Spleen (tissue), 11 donors: ENCODE measurements around the gene SP100. TPM values are rescaled to one million over a fixed set of nuclear protein-coding genes. Genes with fewer than 3 reads are reported as not detected.

ENCODE experiments used
- DNase-seq: peaks from one replicate; pipeline ENCODE4 v3.0.0-alpha.2; 2020
- H3K27ac ChIP-seq, 8 donors: fragments of 200-600 bp; sonication (generic) in 7 of 8; 1 replicate in 4 of 8; 2 replicates in 4 of 8; pipeline versions ENCODE4 v1.5.0 to v1.8.0; 2016 to 2021; ENCODE audit warnings: inconsistent platforms in 4 of 8, mild to moderate bottlenecking in 4 of 8, moderate library complexity in 1 of 8
- H3K27me3 ChIP-seq, 7 donors: fragments of 200-600 bp; sonication (generic) in 6 of 7; replicated peaks in 1 of 7; 1 replicate in 4 of 7; 2 replicates in 3 of 7; pipeline versions ENCODE4 v1.5.0 to v1.8.0; 2016 to 2021; ENCODE audit warnings: inconsistent platforms in 3 of 7, mild to moderate bottlenecking in 1 of 7
- H3K36me3 ChIP-seq, 6 donors: fragments of 200-600 bp; sonication (generic) in 5 of 6; 1 replicate in 4 of 6; 2 replicates in 2 of 6; pipeline versions ENCODE4 v1.5.0 to v1.8.0; 2016 to 2021; ENCODE audit warnings: inconsistent platforms in 2 of 6
- H3K4me1 ChIP-seq, 6 donors: fragments of 200-600 bp; sonication (generic) in 5 of 6; 1 replicate in 3 of 6; 2 replicates in 3 of 6; pipeline versions ENCODE4 v1.5.0 to v1.8.0; 2016 to 2021; ENCODE audit warnings: inconsistent platforms in 3 of 6
- H3K4me3 ChIP-seq, 8 donors: fragments of 200-600 bp; sonication (generic) in 7 of 8; 1 replicate in 4 of 8; 2 replicates in 4 of 8; pipeline versions ENCODE4 v1.5.0 to v1.8.0; 2016 to 2021; ENCODE audit warnings: inconsistent platforms in 4 of 8, mild to moderate bottlenecking in 4 of 8, moderate library complexity in 2 of 8
- H3K9me3 ChIP-seq, 8 donors: fragments of 200-600 bp; sonication (generic) in 7 of 8; 1 replicate in 4 of 8; 2 replicates in 4 of 8; pipeline versions ENCODE4 v1.5.0 to v1.8.0; 2016 to 2021; ENCODE audit warnings: inconsistent platforms in 4 of 8
- CTCF ChIP-seq, 11 experiments: fragments of 200-600 bp in 7 of 11; fragments of 450-650 bp in 4 of 11; sonication (generic) in 4 of 11; IDR thresholded peaks in 8 of 11; conservative IDR thresholded peaks in 3 of 11; 1 replicate in 7 of 11; 2 replicates in 4 of 11; pipeline versions ENCODE4 v1.4.0 to v1.8.0; 2016 to 2021; ENCODE audit warnings: antibody characterized with exemption in 11 of 11, inconsistent platforms in 4 of 11, mild to moderate bottlenecking in 1 of 11
- POLR2A ChIP-seq, 3 donors: fragments of 450-650 bp; IDR thresholded peaks; one replicate each; pipeline ENCODE4 v1.5.1; 2017; ENCODE audit warnings: antibody characterized with exemption in 3 of 3, mild to moderate bottlenecking in 1 of 3
- POLR2AphosphoS5 ChIP-seq, 3 donors: sonication (generic); formaldehyde crosslinking; IDR thresholded peaks; one replicate each; pipeline ENCODE4 v1.5.1; 2017; ENCODE audit warnings: antibody characterized with exemption in 3 of 3
- WGBS, 5 donors: extraction: QIAGEN DNeasy Blood & Tissue Kit in 3 of 5; methylation state at CpG; one replicate each; pipeline versions ENCODE4 v1.1.5 to v1.1.7; 2013 to 2018; 5-methylcytosine and 5-hydroxymethylcytosine counted together
- intact Hi-C: fragments of 100-400 bp; cut with DNase I; formaldehyde crosslinking; loops from one replicate; pipeline ENCODE4 v1.15.0; 2023; ENCODE audit warnings: low total_unique reads
- polyA plus RNA-seq, 3 donors: library from polyadenylated mRNA; stranded (reverse); fragments of 200-250 nt; gene quantifications; one replicate each; pipeline ENCODE4 v1.2.1, GENCODE V29; 2013
- total RNA-seq, 7 donors: library from RNA; depleted of rRNA in 3 of 7; stranded (reverse); fragments of >200 nt in 3 of 7; fragmentation: NEBNext Ultra II Directional in 4 of 7; extraction: Animal tissue kit (Norgen Biotek cat#: 25700) in 4 of 7; gene quantifications; one replicate each; pipeline versions ENCODE4 v1.1.0 to v1.2.1, GENCODE V29; 2016 to 2021
- donor health status: healthy with polysubstance abuse.
- donor health status: DM: no; HTN: no; CAD: no; lungs with moderate emphysema.
- donor health status: DM: no; HTN: no; CAD: no.
- donor health status: Bipolar disorder and iron deficiency.
- donor health status: healthy.
- donor health status: DM: no; HTN: no; CAD: no.
- donor health status: DM: yes; HTN: yes; CAD: no.

Gene SP100
- total and polyA plus RNA-seq, 10 donors: 97.5 to 327 (median 260) TPM

DNA sequence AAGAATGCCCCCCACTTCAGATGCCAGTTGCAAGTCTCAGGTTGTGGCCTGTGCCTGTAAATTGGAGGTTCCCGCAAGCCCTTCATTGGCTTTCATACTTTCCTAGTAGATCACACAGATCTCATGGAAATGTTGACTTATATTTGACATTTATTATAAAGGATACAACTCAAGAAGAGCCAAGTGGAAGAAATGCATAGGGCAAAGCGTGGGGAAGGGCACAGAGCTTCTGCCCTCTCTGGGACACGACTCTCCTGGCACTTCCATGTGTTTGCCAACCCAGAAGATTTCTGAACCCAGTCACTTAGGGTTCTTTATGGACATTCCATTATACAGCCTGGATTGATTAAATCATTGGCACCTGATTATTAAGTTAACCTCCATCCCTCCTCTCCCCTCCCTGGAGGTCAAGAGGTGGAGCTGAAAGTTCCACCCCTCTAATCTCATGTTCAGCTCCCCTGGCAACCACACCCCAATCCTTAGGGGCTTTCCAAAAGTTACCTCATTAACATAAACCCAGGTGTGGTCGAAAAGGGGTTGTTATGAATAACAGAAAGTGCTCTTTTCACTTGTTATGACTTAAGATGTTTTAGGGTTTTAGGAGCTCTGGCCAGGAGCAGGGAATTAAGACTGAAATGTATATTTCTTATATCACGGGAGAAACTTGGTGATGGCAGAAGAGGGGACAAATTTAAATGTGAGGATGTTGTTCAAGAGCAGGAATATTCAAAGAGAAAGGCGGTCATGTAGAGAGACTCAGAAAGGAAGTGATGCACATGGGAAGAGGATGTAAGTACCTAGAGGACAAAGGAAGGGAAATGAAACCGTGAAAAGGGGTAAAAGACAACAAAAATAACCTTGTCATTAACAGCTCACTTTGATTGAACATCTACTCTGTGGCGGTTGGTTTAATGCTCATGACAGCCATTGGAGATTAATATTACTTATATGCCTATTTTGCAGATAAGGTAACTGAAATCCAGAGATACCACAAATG, 31.8 kb downstream of the SP100 start:
- no peak for TF ChIP-seq CTCF (IDR thresholded peaks at IDR 0.05 in 8 of 11, conservative IDR thresholded peaks at IDR 0.05 in 3 of 11)
- TF ChIP-seq POLR2A (IDR thresholded peaks at IDR 0.05): no peak
- TF ChIP-seq POLR2AphosphoS5 (IDR thresholded peaks at IDR 0.05): peak in 1 of 3 donors; percentile 67
- H3K27me3 ChIP-seq: no peaks in the 10 kb centered on the region
- peaks cover 8 to 97% (median 68%) of the 10 kb centered on the region in 6 donors for H3K4me1 ChIP-seq
- 60 to 70% (median 61%) methylated on average over 8 of the region's 8 CpGs for WGBS, 5 donors
- peaks cover 0 to 2% (median 0%) of the 10 kb centered on the region in 8 donors for H3K9me3 ChIP-seq
- intact Hi-C loops: no loop called here
- no peak overlapping the region for H3K4me3 ChIP-seq
- H3K27ac ChIP-seq: peak overlapping the region; percentile 60 to 94 (median 80)
- DNase-seq: no peak
- peaks cover 0 to 100% (median 87%) of the 10 kb centered on the region in 6 donors for H3K36me3 ChIP-seq

GRCh38 chr2:230449901-230450467, 34.0 kb downstream of the SP100 start:
- peak overlapping the region in 6 of 8 donors; percentile 22 to 94 (median 84) for H3K27ac ChIP-seq
- intact Hi-C loops: no loop called here
- peak overlapping the region in 1 of 8 donors; percentile 15 for H3K4me3 ChIP-seq
- H3K9me3 ChIP-seq: peaks cover 0 to 12% (median 3%) of the 10 kb centered on the region in 8 donors
- peaks cover 0 to 100% (median 74%) of the 10 kb centered on the region in 6 donors for H3K36me3 ChIP-seq
- H3K27me3 ChIP-seq: no peaks in the 10 kb centered on the region
- H3K4me1 ChIP-seq: peaks cover 7 to 94% (median 59%) of the 10 kb centered on the region in 6 donors
- TF ChIP-seq POLR2A (IDR thresholded peaks at IDR 0.05): no peak
- no peak for TF ChIP-seq POLR2AphosphoS5 (IDR thresholded peaks at IDR 0.05)
- DNase-seq: no peak
- 77 to 87% (median 83%) methylated on average over 6 of the region's 6 CpGs for WGBS, 5 donors

GRCh38 chr2:230453006-230453405, 37.0 kb downstream of the SP100 start:
- Histone ChIP-seq H3K36me3 (peaks cover 0 to 100% (median 69%) of the 10 kb centered on the region in 6 donors), H3K27ac (peak overlapping the region in 3 of 8 donors; percentile 61 to 93 (median 86)), H3K4me3 (no peak overlapping the region), H3K4me1 (peaks cover 17 to 94% (median 56%) of the 10 kb centered on the region in 6 donors), H3K27me3 (no peaks in the 10 kb centered on the region), H3K9me3 (peaks cover 0 to 31% (median 15%) of the 10 kb centered on the region in 8 donors)
- TF ChIP-seq POLR2AphosphoS5 (IDR thresholded peaks at IDR 0.05) (peak in 1 of 3 donors; percentile 49), POLR2A (IDR thresholded peaks at IDR 0.05) (no peak)
- no peak for DNase-seq
- intact Hi-C loops: no loop called here
- 37 to 71% (median 56%) methylated on average over 2 of the region's 2 CpGs for WGBS, 5 donors

DNA sequence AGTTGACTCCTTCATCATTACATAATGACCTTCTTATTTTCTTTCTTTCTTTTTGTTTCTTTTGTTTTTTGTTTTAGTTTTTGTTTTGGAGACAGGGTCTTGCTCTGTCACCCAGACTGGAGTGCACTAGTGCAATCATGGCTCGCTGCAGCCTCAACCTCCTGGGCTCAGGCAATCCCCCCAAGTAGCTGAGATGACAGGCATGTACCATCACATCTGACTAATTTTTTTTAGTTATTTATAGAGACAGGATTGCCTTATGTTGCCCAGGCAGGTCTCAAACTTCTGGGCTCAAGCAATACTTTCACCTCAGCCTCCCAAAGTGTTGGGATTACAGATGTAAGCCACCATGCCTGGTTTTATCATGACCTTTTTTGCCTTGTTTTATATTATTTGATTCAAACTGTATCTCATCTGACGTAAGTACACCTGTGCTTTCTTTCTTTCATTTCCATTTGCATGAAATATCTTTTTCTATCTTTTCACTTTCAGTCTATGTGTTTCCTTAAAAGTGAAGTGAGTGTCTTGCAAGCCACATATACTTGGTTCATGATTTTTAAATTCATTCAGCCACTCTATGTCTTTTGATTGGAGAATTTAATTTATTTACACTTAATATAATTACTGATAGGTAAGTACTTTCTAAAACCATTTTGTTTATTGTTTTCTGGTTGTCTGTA, 39.1 kb downstream of the SP100 start:
- no peak for DNase-seq
- no peak for TF ChIP-seq POLR2AphosphoS5 (IDR thresholded peaks at IDR 0.05)
- Histone ChIP-seq H3K36me3 (peaks cover 0 to 100% (median 71%) of the 10 kb centered on the region in 6 donors), H3K4me1 (peaks cover 10 to 90% (median 46%) of the 10 kb centered on the region in 6 donors), H3K27ac (peak overlapping the region in 4 of 8 donors; percentile 10 to 93 (median 74)), H3K27me3 (no peaks in the 10 kb centered on the region), H3K4me3 (no peak overlapping the region), H3K9me3 (peaks cover 0 to 31% (median 15%) of the 10 kb centered on the region in 8 donors)
- intact Hi-C loops: no loop called here
- WGBS, 5 donors: 78 to 85% (median 82%) methylated on average over 2 of the region's 2 CpGs

DNA sequence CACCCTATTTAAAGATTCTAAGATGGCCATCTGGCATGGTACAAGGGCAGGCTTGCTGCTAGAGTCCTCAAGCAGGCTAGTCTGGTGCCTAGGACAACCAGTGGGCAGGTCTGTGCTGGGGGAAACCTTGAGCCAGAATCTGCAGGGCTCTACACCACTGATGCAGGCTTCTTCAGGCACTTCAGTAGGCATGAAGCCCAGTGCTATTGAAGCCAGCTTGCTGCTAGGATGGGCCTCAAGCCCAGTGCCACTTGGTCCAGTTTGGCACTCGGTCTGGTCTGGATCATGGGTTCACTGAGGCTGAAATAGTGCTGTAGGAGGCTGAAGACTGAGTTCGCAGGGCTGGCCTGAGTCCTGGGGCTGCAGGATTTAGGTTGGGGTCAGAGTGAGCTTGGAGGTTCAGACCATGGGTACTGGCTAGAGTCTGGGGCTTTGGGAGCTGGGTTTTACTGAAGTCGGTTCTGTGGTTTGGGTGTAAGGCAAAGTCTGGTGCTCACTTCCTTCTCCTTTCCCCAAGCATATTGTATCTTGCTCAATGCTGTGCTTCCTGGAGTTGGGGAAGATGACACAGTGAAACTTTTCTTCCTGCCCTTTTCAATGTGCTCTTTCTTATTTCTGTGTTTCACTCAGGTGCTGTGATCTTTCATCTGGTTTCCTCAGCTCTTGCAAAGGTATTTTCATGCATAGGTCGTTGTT, 41.2 kb downstream of the SP100 start:
- TF ChIP-seq POLR2AphosphoS5 (IDR thresholded peaks at IDR 0.05): peak; percentile 19 to 82 (median 44)
- TF ChIP-seq POLR2A (IDR thresholded peaks at IDR 0.05): no peak
- peak overlapping the region in 1 of 8 donors; percentile 23 for H3K4me3 ChIP-seq
- H3K4me1 ChIP-seq: peaks cover 10 to 69% (median 36%) of the 10 kb centered on the region in 6 donors
- H3K27me3 ChIP-seq: no peaks in the 10 kb centered on the region
- H3K36me3 ChIP-seq: peaks cover 4 to 97% (median 74%) of the 10 kb centered on the region in 6 donors
- intact Hi-C loops: no loop called here
- no peak for DNase-seq
- H3K9me3 ChIP-seq: peaks cover 0 to 31% (median 15%) of the 10 kb centered on the region in 8 donors
- H3K27ac ChIP-seq: peak overlapping the region; percentile 6 to 93 (median 85)
- WGBS, 5 donors: 31 to 60% (median 49%) methylated on average over 4 of the region's 4 CpGs
